Activated CD8-positive, alpha-beta memory T cell treated with anti-CD3 and anti-CD28 coated beads for 1 hour (primary cell): ENCODE measurements around the gene ID1.

ENCODE experiments used
- DNase-seq, 2 donors: peaks; one replicate each; pipeline ENCODE4 v3.0.0-alpha.2; 2020; ENCODE audit warnings: low read depth in 1 of 2; ENCODE audit errors: extremely low read depth in 1 of 2

Gene ID1

GRCh38 chr20:31605031-31605901, at the start of gene ID1:
TSS of gene ID1 (plus strand) at chr20:31605289. CDS start at chr20:31605388, 99 bp downstream.
- peak; percentile 79 to 81 for DNase-seq

GRCh38 chr20:31559704-31560093, 45.4 kb upstream of the ID1 start:
- no peak for DNase-seq

- DNase-seq = peak; percentile 52 to 61
Measured at GRCh38 chr20:31560094-31560745, 44.9 kb upstream of the ID1 start.

- no peak for DNase-seq
Measured at GRCh38 chr20:31560746-31561598, 44.1 kb upstream of the ID1 start.

GRCh38 chr20:31562241-31562640, 42.8 kb upstream of the ID1 start:
- no peak for DNase-seq

GRCh38 chr20:31564284-31564683, 40.8 kb upstream of the ID1 start:
- no peak for DNase-seq

GRCh38 chr20:31565699-31566318, 39.3 kb upstream of the ID1 start:
- DNase-seq = no peak

- no peak for DNase-seq
Measured at GRCh38 chr20:31566319-31566657, 38.8 kb upstream of the ID1 start.

- no peak for DNase-seq
Measured at GRCh38 chr20:31566658-31567379, 38.3 kb upstream of the ID1 start.

GRCh38 chr20:31567380-31567720, 37.7 kb upstream of the ID1 start:
- DNase-seq = no peak

GRCh38 chr20:31568041-31568731, 36.9 kb upstream of the ID1 start:
- DNase-seq = no peak

- DNase-seq = no peak
Measured at GRCh38 chr20:31568773-31569162, 36.3 kb upstream of the ID1 start.

GRCh38 chr20:31569163-31570020, 35.7 kb upstream of the ID1 start:
- peak; percentile 30 to 57 for DNase-seq

- DNase-seq = no peak
Measured at GRCh38 chr20:31570021-31570463, 35.0 kb upstream of the ID1 start.

GRCh38 chr20:31570735-31571617, 34.1 kb upstream of the ID1 start:
- DNase-seq = no peak

GRCh38 chr20:31572042-31572700, 32.9 kb upstream of the ID1 start:
- DNase-seq = no peak
